ENCODE results near the gene LIMS2.

Gene LIMS2

DNA sequence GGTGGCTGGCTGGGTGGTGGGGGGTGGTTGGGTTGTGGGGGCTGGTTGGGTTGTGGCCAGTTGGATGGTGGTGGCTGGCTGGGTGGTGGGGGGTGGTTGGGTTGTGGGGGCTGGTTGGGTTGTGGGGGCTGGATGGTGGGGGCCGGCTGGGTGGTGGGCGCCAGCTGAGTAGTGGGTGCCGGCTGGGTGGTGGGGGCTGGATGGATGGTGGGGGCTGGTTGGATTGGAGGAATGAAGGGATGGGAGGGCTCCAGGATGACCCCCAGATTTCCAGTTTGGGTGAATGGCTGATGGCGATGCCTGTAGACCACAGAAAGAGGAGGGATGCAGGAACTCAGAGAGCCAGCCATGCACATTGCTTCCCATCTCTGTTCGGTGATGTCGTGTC is 56.1 kb downstream of the LIMS2 start:
- FAIRE-seq = no peak

DNA sequence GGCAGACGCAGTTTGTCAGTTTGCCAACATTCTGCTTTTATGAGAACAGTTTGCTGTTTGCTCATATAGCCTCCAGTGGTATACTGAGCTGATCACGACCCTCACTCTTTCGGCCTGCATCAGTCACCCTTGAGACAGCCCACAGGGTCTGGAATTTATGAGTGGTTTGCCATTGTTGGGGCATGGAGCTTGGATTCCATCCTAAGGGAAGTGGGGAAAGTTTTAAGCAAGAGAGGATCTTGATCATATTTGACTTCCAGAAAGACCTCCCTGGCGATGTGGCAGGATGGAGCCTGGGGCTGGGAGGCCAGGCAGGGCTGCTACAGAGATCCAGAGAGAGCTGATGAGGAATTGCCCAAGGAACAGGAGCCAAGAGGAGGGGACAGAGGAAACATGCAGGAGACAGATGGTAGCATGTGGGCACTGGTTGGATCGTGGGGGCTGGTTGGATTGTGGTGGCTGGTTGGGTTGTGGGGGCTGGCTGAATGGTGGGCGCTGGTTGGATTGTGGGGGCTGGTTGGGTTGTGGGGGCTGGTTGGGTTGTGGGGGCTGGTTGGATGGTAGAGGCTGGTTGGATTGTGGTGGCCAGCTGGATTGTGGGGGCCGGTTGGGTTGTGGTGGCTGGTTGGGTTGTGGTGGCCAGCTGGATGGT is 56.7 kb downstream of the LIMS2 start:
- FAIRE-seq = no peak

DNA sequence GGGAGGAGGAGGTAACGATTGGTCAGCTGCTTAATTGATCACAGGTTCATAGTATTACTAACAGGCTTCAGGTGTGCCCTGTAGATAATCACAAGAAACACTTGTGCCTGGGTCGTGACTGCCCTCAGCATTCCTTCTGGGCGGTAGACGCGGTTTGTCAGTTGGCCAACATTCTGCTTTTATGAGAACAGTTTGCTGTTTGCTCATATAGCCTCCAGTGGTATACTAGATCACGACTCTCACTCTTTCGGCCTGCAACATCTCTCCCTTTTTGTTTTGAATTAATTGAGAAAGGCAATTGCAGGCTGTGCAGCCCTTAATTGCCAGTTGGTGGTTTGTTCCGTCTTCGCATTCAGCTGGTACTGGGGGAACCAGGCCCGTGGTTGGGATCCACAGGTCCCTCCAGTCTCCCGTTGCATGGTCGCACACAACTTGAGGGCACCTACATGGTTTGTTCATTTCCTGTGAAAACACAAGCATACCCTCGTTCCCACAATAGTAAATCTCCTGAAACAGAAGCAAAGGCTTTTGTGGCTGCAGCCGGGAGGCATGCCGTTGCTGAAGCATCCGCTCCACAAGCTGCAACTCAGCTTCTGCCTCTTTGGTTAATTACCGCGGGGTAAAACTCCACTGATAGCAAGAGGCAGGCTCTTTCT is 59.7 kb downstream of the LIMS2 start:
- FAIRE-seq = no peak

DNA sequence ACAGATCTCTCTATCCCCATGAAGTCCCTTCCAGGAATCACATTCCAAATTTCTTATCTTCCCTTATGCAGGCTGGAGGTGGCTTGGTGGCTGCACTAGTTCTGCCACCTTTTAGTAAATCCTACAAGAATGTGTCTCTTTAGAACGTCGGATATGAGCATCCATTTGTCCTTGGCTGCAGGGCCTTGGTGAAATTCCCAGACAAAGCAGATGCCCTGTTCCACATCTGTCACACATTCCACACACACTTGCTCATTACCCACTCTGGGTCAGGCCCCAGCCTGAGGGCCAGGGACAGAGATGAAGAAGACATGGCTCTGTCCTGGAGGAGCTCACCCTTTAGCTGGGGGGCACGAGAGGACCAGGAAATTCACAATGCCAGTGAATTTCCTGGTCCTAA is 60.6 kb downstream of the LIMS2 start:
- FAIRE-seq = no peak

DNA sequence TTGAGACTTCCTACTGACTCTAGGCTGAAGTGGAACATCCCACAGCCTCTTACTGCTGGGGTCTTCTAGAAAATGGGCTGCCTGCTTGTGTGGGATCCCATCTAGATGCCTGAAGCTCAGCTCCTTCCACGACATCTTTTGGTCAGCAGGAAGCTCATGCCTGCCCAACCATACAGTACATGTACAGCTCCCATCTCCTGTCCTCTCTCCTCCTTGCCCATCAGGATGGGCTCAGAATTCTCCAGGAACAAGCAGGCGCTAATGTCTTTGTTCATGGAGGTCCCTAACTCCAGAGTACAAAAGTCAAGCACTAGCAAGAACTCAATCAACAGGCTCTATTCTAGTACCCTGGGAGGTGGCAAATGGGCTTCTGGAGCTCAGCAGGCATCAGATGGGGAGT is 61.1 kb downstream of the LIMS2 start:
- no peak for FAIRE-seq

DNA sequence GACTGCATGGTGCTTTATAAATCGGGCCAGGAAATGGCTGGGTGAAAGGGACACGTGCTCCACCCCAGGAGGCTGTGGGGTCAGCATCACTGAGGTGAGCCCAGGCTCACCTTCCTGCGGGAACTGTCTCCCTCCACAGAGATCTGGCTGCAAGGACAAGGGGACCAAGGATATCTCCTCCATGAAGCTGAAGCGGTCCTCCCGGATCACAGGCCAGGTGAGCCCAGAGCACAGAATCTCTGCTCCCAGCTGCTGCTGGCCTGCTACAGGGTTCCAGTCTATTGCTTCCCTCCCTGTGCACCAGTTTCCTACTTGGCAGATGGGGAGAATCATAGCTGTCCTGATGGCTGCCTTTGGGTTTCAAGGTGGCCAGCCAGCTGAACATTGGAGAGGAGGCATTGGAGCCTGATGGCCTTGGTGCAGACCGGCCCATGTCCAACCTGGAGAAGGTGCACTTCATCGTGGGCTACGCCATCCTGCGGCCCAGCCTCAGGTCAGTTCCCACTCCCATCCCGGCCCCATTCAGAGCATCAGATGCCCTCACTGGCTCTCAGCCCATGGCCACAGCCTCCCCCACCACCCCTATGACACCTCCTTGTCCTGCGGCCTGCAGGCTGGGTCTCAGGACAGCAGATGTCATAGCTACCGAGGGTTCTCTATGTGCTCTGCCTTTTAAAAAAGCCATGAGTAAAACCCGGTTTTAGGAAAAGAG is 63.1 kb downstream of the LIMS2 start:
- no peak for FAIRE-seq

DNA sequence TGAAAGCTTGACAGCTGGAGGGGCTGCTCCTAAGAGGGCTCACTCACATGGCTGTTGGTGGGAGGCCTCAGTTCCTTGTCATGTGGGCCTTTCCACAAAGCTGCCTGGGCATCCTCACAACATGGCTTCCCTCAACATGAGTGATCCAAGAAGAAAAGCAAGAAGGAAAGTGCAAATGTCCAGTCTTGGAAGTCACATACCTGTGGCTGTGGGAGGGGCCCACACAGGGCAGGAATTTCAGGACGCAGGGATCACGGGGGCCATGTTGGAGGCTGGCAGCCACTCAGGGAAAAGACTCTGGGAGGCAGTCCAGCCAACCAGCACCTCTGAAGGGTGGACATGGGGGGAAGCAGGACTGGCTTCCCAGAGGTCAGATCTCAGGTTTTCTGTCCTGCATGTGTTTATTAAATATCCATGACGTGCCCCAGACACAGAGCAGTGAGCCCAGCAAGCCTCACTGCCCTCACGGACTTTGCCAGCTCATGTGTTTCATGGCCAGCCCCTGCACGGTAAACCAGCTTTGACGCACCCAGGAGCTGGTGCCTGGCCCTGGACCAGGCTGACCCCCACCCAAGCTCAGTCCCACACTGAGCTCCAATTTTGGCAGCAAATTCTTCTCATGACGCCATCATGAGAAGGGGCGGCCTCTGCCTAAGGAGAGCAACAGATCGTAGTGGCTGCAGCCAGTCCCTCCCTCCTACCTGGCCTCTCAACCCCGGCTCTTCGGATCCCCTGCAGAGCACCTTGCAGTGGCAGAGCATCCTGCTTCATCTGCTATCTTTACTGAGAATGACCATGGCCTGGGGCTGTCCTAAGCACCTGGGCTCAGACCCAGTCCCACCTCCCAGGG is 64.0 kb downstream of the LIMS2 start:
- no peak for FAIRE-seq

DNA sequence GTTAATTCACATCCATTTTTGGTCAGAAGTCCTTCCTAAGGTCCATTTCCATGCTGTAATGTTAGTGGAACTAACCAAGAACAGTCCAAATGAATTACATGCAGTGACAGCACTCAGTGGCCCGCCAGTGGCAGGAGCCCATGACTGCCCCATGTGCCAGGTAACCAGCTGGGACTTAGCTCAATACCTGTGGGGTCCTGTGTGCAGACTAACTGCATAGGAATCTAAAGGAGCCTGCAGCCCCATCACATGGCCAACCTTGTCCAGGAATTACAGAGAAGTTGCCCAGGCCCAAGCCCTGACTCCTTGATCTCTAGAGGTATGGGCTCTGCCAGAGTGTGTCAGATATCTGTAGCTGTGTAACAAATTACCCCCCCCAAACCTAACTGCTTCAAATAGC is 64.8 kb downstream of the LIMS2 start:
- no peak for FAIRE-seq

DNA sequence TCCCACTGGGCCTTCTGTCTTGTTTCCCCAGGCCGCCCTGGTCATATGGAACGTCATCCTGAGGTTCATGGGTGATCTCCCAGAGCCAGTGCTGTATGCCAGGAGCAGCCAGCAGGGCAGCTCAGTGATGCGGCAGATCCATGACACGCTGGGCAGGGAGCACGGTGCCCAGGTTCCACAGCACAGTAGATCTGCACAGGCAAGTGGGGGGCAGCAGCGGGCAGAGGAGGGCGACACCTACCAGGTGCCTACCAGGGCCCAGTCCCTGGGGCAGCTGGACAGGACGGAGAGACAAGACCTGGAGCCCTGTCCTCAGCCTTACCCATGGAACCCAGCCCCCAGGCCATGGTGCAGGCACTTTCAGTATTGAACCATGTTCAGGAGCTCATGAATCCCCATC is 65.5 kb downstream of the LIMS2 start:
- no peak for FAIRE-seq

DNA sequence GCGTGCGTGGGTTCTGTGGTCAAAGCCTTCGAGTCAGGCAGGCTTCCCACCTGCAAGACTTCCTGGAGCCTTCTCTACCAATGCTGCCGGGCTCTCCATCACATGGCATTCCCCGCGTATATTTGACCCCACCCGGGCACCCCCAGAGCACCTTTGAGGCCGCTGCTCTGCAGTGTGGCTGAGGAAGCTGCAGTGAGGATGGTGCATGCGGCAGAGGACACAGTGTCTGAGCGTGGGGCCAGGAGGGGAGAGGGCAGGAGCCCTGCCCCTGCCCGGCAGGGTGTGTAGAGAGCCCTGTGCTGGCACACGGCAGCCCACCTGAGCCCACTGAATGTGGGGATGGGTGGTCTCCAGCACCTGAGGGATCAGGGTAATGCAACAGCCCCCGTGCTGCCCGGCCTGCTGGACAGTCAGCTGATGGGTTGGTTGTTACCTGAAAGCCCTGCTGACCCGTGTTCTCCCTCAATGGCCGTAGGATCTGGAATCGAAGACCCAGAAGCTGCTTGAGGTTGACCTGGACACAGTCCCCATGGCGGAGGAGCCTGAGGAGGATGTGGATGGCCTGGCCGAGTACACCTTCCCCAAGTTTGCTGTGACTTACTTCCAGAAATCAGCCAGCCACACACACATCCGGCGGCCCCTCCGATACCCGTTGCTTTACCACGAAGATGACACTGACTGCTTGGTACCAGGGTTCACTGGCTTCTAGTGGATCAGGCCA is 66.1 kb downstream of the LIMS2 start:
- FAIRE-seq = no peak

DNA sequence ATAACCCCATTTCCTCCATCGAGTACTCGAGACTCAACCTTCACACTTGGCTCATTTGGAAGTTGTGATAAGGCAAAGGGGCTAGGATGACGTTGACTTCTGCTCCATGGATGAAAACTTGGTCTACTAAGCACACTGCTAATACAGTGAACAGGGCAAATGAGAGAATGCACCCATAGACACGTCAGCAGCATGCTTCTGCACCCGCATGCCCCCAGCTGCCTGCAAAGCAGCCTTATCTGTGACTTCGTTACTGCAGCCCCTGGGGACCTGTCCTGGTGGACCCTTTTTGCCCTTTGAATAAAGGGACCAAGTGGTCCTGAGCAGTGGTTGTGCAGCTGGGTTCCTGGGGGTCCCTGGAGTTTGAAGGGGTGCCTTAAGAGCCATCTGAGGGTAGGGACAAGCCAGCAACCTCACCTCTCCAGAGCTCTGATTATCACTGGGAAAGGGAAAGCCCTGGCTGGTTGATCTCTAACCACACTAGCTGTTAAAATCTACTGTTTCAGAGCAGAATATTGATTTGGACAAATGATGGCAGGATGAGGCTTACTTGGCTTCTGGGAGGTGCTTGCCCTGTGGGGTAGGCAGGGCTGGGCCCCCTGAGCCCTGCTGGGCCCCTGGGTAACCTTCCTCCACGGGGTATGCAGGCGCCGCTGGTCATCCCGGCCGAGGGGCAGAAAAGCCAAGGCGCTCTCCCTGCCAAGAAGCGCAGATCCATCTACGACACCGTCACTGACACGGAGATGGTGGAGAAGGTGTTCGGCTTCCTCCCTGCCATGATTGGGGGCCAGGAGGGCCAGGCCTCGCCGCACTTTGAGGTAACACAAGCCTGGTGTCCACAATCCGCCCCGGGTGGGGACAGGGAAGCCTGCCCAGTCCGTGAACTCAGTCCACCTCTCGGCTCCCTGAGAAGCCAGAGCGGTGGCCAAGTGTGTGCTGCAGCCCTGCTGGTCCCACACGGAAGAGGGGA is 67.0 kb downstream of the LIMS2 start:
- no peak for FAIRE-seq

DNA sequence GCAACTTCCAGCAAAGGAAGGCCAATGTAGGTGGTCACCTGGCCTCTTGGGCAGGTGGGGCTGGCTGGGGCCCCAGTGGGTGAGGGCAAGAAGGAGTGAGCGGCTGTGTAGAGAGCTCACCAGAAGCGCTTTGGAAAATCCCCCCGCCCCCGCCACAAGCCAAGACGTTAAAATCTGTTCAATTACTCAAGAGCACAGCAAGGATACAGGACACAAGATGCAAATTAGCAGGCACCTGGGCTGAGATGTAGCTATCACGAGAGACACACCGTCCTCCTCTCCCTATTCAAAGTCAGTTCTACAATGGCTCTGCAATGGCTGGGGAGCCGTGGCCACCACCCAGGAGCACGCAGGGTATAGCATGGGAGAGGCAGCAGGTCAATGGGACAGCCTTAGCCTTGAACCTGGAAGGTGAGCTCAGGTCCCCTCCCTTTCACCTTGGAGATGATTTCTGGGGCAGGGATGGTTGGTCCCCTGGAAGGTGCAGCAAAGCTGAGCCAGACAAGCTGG is 67.9 kb downstream of the LIMS2 start:
- no peak for FAIRE-seq

DNA sequence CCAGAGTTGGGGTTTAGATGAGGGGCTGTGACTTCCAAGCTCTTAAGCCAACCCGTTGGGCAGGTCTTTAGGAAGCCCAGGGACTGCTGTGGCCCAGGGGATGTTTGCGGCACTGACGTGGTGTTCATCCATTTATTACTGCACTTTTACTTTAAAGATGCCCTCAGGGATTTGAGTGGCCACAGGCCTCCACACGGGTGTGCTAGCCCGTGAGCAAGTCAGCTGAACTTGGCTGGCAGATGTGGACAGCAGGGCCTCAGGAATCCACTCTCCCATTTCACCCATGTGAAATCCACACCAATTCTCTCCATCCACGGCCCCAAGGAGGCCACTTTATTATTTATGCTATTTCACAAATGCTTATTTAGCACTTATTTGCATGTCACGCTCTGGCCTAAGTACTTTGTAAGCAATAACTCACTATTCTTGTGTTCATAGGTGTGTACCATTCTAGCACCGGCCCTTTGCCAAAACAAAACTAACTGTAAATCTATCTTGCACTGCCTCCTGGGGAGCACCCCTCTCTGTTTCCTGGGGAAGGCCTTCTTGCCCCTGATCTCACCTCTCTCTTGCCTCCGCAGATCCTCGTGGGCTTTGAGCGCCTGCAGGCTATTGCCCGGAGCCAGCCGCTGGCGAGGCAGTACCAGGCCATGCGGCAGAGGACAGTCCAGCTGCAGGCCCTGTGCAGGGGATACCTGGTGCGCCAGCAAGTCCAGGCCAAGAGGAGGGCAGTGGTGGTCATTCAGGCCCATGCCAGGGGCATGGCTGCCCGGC is 68.5 kb downstream of the LIMS2 start:
- no peak for FAIRE-seq

DNA sequence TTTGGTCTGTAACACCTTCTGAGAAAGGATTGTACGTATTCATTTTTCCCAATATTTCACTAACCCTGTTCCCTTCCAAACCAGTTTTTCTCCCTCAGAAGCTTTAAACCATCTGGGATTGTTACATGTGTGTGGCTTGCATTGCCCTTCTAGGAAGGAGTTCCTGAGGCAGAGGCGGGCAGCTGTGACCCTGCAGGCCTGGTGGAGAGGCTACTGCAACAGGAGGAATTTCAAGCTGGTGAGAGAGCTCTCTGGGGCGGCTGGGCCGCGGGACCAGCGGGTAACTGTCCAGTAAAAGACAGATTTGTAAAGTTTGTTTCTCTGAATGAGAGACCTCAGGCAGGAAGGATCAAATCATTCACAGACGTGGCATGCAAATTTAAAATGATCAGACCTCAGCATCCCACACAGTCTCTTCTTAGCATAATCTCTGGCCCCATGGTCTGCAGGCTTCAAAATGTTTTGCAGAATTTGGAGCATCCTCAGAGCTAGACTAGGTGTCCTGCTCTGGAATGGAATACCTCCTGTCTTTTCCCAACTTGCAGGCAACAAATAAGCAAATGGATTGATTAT is 69.6 kb downstream of the LIMS2 start:
- no peak for FAIRE-seq

DNA sequence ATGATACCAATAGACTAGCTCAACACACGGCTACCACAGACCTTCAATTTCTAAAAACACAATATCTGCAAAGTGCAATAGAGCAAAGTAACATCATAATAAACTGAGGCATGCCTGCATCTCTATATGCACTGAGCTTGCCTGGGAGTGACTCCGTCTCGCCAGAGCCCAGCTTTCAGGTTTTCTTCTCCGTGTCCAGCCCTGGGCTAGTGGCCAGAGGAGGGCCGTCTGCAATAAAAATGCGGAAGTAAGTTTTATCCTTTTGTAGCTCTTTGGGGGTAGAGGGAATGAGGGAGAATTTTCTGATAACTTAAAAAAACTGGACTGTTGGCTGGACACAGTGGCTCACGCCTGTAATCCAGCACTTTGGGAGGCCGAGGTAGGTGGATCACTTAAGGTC is 70.3 kb downstream of the LIMS2 start:
- no peak for FAIRE-seq

DNA sequence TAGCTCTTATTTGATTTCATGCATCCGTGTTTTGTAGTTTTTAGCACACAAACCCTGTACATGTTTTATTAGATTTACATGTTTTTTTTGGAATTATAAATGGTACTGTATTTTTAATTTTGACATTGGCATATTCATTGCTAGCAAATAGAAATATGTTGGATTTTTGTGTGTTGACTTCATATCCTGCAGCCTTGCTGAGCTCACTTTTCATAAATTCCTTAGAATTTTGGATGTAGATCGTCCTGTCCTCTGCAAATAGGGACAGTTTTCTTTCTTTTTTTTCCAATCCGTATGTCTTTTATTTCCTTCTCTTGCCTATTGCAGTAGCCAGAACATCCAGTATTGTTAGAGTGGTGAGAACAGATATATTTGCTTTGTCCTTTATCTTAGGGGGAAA is 76.1 kb downstream of the LIMS2 start:
- FAIRE-seq = no peak

DNA sequence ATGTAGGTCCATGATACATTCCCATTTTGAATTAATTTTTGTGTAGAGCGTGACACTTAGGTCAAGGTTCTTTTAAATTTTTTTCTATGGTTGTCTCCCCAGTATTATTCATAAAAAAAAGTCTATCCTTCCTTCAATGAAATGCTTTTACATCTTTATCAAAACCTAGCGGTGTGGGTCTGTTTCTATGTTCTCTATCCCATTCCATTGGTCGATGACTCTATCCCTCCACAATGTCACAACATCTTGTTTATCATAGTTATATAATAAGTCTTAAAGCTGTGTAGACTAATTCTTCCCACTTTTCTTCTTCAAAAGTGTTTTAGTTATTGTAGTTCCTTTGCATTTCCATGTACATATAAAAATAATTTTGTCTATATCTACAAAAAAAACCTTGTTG is 76.6 kb downstream of the LIMS2 start:
- FAIRE-seq = no peak

DNA sequence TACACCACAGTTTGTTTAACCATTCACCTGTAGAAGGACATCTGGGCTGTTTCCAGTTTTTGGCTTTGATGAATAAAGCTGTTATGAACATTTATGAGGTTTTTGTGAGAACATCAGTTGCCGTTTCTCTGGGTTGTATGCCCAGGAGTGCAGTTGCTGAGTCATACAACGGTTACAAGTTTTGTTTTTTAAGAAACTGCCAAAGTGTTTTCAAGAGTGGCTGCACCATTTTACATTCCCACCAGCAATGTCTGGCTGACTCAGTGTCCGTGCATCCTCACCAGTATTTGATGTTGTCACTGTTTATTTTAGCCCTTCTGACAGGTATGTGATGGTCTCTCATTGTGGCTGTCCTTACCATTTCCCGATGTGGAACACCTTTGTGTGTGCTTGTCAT is 77.3 kb downstream of the LIMS2 start:
- no peak for FAIRE-seq

DNA sequence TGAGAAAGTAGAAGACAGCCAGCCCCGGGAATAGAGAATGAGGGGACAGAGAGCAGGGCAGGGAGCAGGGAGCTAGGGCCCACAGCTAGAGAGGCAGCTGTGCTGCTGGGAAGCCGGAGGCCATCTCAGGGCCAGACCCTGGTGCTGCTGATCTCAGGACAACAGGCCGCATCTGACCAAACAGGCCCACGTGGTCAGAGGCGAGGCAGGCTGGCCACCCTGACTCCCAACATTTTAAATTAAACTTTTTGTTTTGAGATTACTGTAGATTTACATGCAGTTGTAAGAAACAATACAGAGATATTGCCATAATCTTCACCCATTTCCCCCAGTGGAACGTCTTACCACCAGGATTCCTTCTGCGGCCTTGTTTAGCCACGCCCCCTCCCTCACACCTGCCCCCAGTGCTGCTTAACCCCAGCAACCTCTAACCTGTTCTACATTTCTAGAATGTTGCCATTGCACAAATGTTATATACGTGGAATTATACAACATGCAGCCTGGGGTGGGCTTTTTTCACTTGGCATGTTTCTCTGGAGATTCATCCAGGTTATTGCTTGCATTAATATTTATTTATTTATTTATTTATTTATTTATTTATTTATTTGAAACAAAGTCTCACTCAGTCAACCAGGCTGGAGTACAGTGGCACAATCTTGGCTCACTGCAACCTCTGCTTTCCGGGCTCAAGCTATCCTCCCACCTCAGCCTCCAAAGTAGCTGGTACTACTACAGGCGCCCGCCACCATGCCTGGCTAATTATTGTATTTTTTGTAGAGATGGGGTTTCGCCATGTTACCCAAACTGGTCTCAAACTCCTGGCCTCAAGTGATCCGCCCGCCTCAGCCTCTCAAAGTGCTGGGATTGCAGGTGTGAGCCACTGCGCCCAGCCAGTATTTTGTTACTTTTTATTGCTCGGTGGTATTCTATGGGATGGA is 78.0 kb downstream of the LIMS2 start:
- FAIRE-seq = no peak
